Measurements from ENCODE around the gene OPN3. TPM values are rescaled to one million over a fixed set of nuclear protein-coding genes. Genes with fewer than 3 reads are reported as not detected.

Gene OPN3
- total and polyA plus RNA-seq, 12 donors = 4.1 to 42.9 (median 9.7) TPM

GRCh38 chr1:241569848-241570247, 70.3 kb downstream of the OPN3 start:
- H3K27ac ChIP-seq = no peak overlapping the region
- no peaks in the 10 kb centered on the region for H3K9me3 ChIP-seq (replicated peaks in 1 of 3)
- intact Hi-C loops (cut with DNase I) = no loop called here
- WGBS, 4 donors = 87 to 90% (median 89%) methylated on average over 2 of the region's 2 CpGs
- DNase-seq = no peak
- H3K4me1 ChIP-seq (replicated peaks in 1 of 2) = no peaks in the 10 kb centered on the region
- H3K27me3 ChIP-seq = no peaks in the 10 kb centered on the region
- no peak for TF ChIP-seq POLR2A (IDR thresholded peaks at IDR 0.05)
- no peak for TF ChIP-seq CTCF (IDR thresholded peaks at IDR 0.05)
- H3K4me3 ChIP-seq = no peak overlapping the region
- H3K36me3 ChIP-seq (replicated peaks in 1 of 2) = no peaks in the 10 kb centered on the region

- DNase-seq = no peak
- no peak overlapping the region for H3K4me3 ChIP-seq
- no peaks in the 10 kb centered on the region for H3K9me3 ChIP-seq (replicated peaks in 1 of 3)
- peaks cover 0 to 4% of the 10 kb centered on the region in 2 donors for H3K36me3 ChIP-seq (replicated peaks in 1 of 2)
- WGBS, 4 donors = 88 to 94% (median 91%) methylated on average over 3 of the region's 3 CpGs
- H3K27ac ChIP-seq = no peak overlapping the region
- no peaks in the 10 kb centered on the region for H3K4me1 ChIP-seq (replicated peaks in 1 of 2)
- no peak for TF ChIP-seq POLR2A (IDR thresholded peaks at IDR 0.05)
- no peak for TF ChIP-seq CTCF (IDR thresholded peaks at IDR 0.05)
- intact Hi-C loops (cut with DNase I) = no loop called here
- no peaks in the 10 kb centered on the region for H3K27me3 ChIP-seq
Measured at GRCh38 chr1:241560849-241561187, 79.4 kb downstream of the OPN3 start.

- Histone ChIP-seq H3K27me3 (no peaks in the 10 kb centered on the region), H3K9me3 (replicated peaks in 1 of 3) (no peaks in the 10 kb centered on the region), H3K27ac (no peak overlapping the region), H3K4me1 (replicated peaks in 1 of 2) (no peaks in the 10 kb centered on the region), H3K36me3 (replicated peaks in 1 of 2) (peaks cover 0 to 4% of the 10 kb centered on the region in 2 donors), H3K4me3 (no peak overlapping the region)
- TF ChIP-seq POLR2A (IDR thresholded peaks at IDR 0.05) (no peak), CTCF (IDR thresholded peaks at IDR 0.05) (no peak)
- DNase-seq = no peak
- 84 to 92% (median 91%) methylated on average over 4 of the region's 4 CpGs for WGBS, 4 donors
- intact Hi-C loops (cut with DNase I) = no loop called here
Measured at GRCh38 chr1:241560146-241560848, 79.9 kb downstream of the OPN3 start.

GRCh38 chr1:241557551-241558193, 82.5 kb downstream of the OPN3 start:
- H3K4me1 ChIP-seq (replicated peaks in 1 of 2) = no peaks in the 10 kb centered on the region
- DNase-seq = no peak
- WGBS, 4 donors = 78 to 85% (median 83%) methylated on average over 5 of the region's 5 CpGs

More at GRCh38 chr1:241557551-241558193, 82.5 kb downstream of the OPN3 start:
- H3K36me3 ChIP-seq (replicated peaks in 1 of 2) = peaks cover 0 to 4% of the 10 kb centered on the region in 2 donors
- intact Hi-C loops (cut with DNase I) = no loop called here
- no peak overlapping the region for H3K4me3 ChIP-seq
- no peak overlapping the region for H3K27ac ChIP-seq
- H3K27me3 ChIP-seq = no peaks in the 10 kb centered on the region
- H3K9me3 ChIP-seq (replicated peaks in 1 of 3) = no peaks in the 10 kb centered on the region
- TF ChIP-seq CTCF (IDR thresholded peaks at IDR 0.05) (no peak), POLR2A (IDR thresholded peaks at IDR 0.05) (no peak)
